ENCODE measurements around the gene CNGA3.

DNA sequence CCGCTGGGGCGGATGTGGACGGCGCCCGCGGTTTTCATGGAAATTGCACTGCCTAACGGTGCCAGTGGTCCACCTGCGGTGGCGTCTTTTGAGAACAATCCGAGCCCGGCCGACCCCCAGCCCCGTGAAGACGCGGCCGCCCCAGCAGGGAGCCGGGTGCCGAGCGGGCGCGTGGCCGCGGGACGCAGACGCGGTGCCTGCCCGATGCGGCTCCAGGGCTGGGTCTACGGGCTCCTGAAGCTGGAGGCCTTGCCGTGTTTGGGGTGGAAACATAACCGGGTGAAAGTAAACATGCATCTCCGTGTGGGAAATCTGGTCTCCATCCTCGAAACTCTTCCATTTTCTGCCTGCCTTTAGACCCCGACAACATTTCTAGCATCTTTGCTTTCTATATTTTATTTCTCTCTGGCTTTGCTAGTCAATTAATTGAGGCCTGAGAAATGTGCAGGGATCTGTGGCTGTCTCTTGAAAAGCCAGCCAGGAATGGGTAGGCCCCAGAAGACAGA lies 99.0 kb downstream of the CNGA3 start:
- TF ChIP-seq, protein P1, sequence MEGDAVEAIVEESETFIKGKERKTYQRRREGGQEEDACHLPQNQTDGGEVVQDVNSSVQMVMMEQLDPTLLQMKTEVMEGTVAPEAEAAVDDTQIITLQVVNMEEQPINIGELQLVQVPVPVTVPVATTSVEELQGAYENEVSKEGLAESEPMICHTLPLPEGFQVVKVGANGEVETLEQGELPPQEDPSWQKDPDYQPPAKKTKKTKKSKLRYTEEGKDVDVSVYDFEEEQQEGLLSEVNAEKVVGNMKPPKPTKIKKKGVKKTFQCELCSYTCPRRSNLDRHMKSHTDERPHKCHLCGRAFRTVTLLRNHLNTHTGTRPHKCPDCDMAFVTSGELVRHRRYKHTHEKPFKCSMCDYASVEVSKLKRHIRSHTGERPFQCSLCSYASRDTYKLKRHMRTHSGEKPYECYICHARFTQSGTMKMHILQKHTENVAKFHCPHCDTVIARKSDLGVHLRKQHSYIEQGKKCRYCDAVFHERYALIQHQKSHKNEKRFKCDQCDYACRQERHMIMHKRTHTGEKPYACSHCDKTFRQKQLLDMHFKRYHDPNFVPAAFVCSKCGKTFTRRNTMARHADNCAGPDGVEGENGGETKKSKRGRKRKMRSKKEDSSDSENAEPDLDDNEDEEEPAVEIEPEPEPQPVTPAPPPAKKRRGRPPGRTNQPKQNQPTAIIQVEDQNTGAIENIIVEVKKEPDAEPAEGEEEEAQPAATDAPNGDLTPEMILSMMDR (IDR thresholded peaks at IDR 0.05): no peak
- TF ChIP-seq POLR2A (IDR thresholded peaks at IDR 0.05): no peak
- no peak for TF ChIP-seq EP300 (IDR thresholded peaks at IDR 0.05; ENCODE audit: low read depth)
